SH-SY5Y (cell line): ENCODE results near the gene ARHGAP15.

Experiments used
- GATA2 ChIP-seq: IDR thresholded peaks from 2 replicates; pipeline ENCODE4 v1.6.1; 2011; ENCODE audit warnings: mild to moderate bottlenecking, low read depth, low read length
- GATA3 ChIP-seq: IDR thresholded peaks from 2 replicates; pipeline ENCODE4 v1.6.1; 2011; ENCODE audit warnings: low read depth, mild to moderate bottlenecking, low read length, moderate library complexity

DNA sequence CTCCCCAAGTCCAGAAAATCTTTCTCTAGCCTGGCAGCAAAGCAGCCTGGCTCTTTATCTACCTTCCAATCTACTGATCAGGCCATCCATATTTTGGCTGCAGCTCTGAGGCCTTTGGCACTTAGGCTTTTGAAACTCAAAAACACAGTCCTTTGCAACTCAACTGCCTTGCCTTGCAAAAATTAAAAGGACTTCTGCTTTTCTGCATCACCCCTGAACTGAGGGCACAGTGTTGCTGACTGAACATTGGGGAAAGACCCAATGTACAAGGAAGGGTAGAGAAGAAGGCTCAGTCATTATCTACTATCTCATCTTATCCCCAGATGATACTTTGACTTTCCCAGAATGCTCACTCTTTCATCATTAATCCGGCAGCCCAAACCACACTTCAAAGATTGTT is 625.5 kb downstream of the ARHGAP15 start:
- TF ChIP-seq GATA2 (peak; percentile 23; the same call in 1 of the 2 replicates), GATA3 (no peak)
